Muscle of arm (tissue), 12 donors: ENCODE data around the gene SH3PXD2A. TPM values are rescaled to one million over a fixed set of nuclear protein-coding genes. Genes with fewer than 3 reads are reported as not detected.
A peak's percentile ranks its signal among the peaks of the same experiment; 100 is the strongest.
"Not testable (repeated sequence)": the region's sequence is repeated elsewhere in the genome, so short reads cannot be mapped to it uniquely, and the experiment has no call there.

ENCODE experiments used
- DNase-seq: peaks from one replicate; pipeline ENCODE4 v3.0.0-alpha.2; 2013
- polyA plus RNA-seq, 12 donors: library from polyadenylated mRNA; unstranded; fragments of 120-200 nt; gene quantifications; one replicate each; pipeline ENCODE4 v1.2.1, GENCODE V29; 2013; ENCODE audit not compliant: insufficient read length in 12 of 12

The SH3PXD2A gene
- polyA plus RNA-seq, 12 donors, result 67.6 to 154 (median 81.6) TPM

GRCh38 chr10:103850572-103850895 is 4.8 kb downstream of the SH3PXD2A start:
- DNase-seq, result no peak

- no peak for DNase-seq
Observed at GRCh38 chr10:103849880-103850571, 5.3 kb downstream of the SH3PXD2A start.

- no peak for DNase-seq
Observed at GRCh38 chr10:103849212-103849877, 6.0 kb downstream of the SH3PXD2A start.

- no peak for DNase-seq
Observed at GRCh38 chr10:103847909-103848468, 7.4 kb downstream of the SH3PXD2A start.

GRCh38 chr10:103847346-103847745 is 8.0 kb downstream of the SH3PXD2A start:
- no peak for DNase-seq

- no peak for DNase-seq
Observed at GRCh38 chr10:103845972-103846371, 9.4 kb downstream of the SH3PXD2A start.

- DNase-seq, result not testable (repeated sequence)
Observed at GRCh38 chr10:103845346-103845745, 10.0 kb downstream of the SH3PXD2A start.

GRCh38 chr10:103843854-103844570 is 11.4 kb downstream of the SH3PXD2A start:
- DNase-seq, result no peak

GRCh38 chr10:103843045-103843444 is 12.3 kb downstream of the SH3PXD2A start:
- DNase-seq, result no peak

GRCh38 chr10:103842605-103843004 is 12.8 kb downstream of the SH3PXD2A start:
- DNase-seq, result no peak

- no peak for DNase-seq
Observed at GRCh38 chr10:103841519-103841918, 13.9 kb downstream of the SH3PXD2A start.

- no peak for DNase-seq
Observed at GRCh38 chr10:103840740-103841070, 14.7 kb downstream of the SH3PXD2A start.

GRCh38 chr10:103839872-103840739 is 15.3 kb downstream of the SH3PXD2A start:
- DNase-seq, result no peak

- DNase-seq, result no peak
Observed at GRCh38 chr10:103839519-103839871, 15.9 kb downstream of the SH3PXD2A start.

GRCh38 chr10:103838862-103839518 is 16.4 kb downstream of the SH3PXD2A start:
- no peak for DNase-seq

- no peak for DNase-seq
Observed at GRCh38 chr10:103838070-103838395, 17.3 kb downstream of the SH3PXD2A start.

GRCh38 chr10:103837370-103838069 is 17.9 kb downstream of the SH3PXD2A start:
- no peak for DNase-seq

- no peak for DNase-seq
Observed at GRCh38 chr10:103836861-103837260, 18.5 kb downstream of the SH3PXD2A start.

- no peak for DNase-seq
Observed at GRCh38 chr10:103836273-103836672, 19.1 kb downstream of the SH3PXD2A start.

- peak; percentile 75 for DNase-seq
Observed at GRCh38 chr10:103835096-103836050, 20.0 kb downstream of the SH3PXD2A start.
